ENCODE data around the gene LINGO3.

The LINGO3 gene

GRCh38 chr19:2328401-2329148 lies 20.6 kb upstream of the LINGO3 start, which contains the start of the genes LSM7 and SPPL2B:
TSS of gene LSM7 (minus strand) at chr19:2328586. CDS start at chr19:2328566, 20 bp downstream.
TSS of gene SPPL2B (plus strand) at chr19:2328684. CDS start at chr19:2328710, 26 bp downstream.
- DNase-seq (ENCODE audit: extremely low spot score, insufficient read length, low read depth): peak; percentile 99
- FAIRE-seq: peak; percentile 91

DNA sequence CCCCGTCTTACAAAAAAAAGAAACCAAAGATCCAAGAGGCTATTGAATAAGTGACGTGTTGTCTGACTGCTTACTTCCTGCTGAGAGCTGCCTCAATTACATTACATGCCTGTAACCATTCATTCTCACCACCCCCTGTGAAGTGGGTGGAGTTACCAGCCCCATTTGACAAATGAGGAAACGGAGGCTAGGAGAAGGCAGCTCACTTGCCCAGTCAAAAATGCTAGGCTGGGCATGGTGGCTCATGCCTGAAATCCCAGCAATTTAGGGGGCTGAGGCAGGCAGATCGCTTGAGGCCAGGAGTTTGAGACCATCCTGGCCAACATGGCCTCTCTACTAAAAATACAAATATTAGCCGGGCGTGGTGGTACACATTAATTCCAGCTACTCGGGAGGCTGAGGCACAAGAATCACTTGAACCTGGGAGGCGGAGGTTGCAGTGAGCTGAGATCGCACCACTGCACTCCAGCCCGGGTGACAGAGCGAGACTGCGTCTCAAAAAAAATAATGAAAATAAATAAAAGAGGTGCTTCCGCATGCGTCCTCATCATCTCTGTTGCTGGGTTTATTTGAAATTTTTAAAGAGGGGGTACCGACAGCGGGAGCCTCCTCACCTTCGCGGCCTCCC lies 19.9 kb upstream of the LINGO3 start:
- peak; percentile 54 for DNase-seq (ENCODE audit: extremely low spot score, insufficient read length, low read depth)

GRCh38 chr19:2326699-2327360 lies 18.9 kb upstream of the LINGO3 start:
- no peak for FAIRE-seq
- no peak for DNase-seq (ENCODE audit: extremely low spot score, insufficient read length, low read depth)

More for the DNA sequence above, 19.9 kb upstream of the LINGO3 start:
- peak; percentile 94 for FAIRE-seq

DNA sequence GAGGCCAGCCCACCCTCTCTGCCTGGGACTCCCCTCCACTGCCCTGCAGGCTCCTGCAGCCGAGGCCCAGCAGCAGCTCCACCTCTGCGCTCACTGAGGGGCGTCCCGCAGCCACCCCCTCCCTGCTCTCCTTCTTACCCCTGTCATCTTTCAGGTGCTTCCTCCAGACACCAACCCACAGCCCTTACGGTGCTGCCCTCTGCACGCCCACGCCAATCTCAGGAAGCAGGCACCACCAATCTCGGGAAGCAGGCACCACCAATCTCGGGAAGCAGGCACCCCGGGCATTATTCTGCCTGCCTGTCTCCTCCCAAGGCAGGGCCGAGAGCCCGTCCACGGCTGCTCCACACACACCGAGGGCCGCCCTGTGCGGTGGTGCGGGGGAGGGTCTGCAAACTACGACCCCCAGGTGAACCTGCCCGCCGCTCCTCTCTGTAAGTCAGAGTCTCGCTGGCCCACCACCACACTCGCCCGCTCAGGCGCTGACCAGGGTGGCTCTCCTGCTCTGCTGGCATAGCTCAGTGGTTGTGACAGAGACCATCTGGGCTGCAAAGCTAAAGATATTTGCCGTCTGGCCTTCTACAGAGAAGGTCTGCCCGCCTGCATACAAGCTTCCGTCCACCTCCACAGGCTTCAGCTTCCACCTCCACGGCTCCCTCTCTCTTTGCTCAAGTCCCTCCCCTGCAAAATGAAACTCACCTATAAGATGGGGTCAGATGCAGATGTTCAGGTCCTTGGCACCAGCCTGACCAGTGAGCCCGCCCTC lies 17.5 kb upstream of the LINGO3 start:
- DNase-seq (ENCODE audit: extremely low spot score, insufficient read length, low read depth) (no peak), FAIRE-seq (no peak)

- no peak for FAIRE-seq
Measured at GRCh38 chr19:2324220-2324948, 16.4 kb upstream of the LINGO3 start.

GRCh38 chr19:2323707-2324106 lies 15.8 kb upstream of the LINGO3 start:
- DNase-seq (ENCODE audit: extremely low spot score, insufficient read length, low read depth): no peak
- FAIRE-seq: no peak

More at GRCh38 chr19:2324220-2324948, 16.4 kb upstream of the LINGO3 start:
- no peak for DNase-seq (ENCODE audit: extremely low spot score, insufficient read length, low read depth)

GRCh38 chr19:2321565-2322283 lies 13.8 kb upstream of the LINGO3 start:
- no peak for FAIRE-seq
- DNase-seq (ENCODE audit: extremely low spot score, insufficient read length, low read depth): no peak

GRCh38 chr19:2320939-2321338 lies 13.0 kb upstream of the LINGO3 start:
- FAIRE-seq (no peak), DNase-seq (ENCODE audit: extremely low spot score, insufficient read length, low read depth) (no peak)

- DNase-seq (ENCODE audit: extremely low spot score, insufficient read length, low read depth) (no peak), FAIRE-seq (no peak)
Measured at GRCh38 chr19:2320049-2320448, 12.1 kb upstream of the LINGO3 start.

DNA sequence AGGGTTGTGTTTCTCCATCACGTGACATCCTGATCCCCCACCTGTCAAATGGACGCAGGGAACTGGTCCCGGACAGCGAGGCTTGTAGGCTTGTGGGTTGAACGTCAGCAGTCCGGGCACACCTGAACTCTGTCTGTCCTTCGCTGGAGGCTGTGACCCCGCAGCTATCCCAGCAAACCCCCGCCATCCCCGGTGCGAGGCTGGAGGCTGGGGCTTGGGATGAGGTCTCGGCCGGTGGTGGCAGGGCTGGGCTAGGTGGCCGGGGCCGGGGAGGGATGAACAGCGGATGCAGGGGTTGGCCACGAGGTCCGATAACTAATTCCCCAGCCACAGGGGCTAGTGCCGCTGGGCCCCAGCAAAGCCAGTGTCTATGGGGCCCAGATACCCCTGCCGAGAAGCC lies 11.6 kb upstream of the LINGO3 start:
- FAIRE-seq: no peak

GRCh38 chr19:2318923-2319322 lies 11.0 kb upstream of the LINGO3 start:
- DNase-seq (ENCODE audit: extremely low spot score, insufficient read length, low read depth) (no peak), FAIRE-seq (no peak)

More for the DNA sequence above, 11.6 kb upstream of the LINGO3 start:
- DNase-seq (ENCODE audit: extremely low spot score, insufficient read length, low read depth): no peak

GRCh38 chr19:2317756-2318155 lies 9.8 kb upstream of the LINGO3 start:
- DNase-seq (ENCODE audit: extremely low spot score, insufficient read length, low read depth): no peak
- FAIRE-seq: no peak

GRCh38 chr19:2317300-2317699 lies 9.3 kb upstream of the LINGO3 start:
- DNase-seq (ENCODE audit: extremely low spot score, insufficient read length, low read depth): no peak
- no peak for FAIRE-seq

- peak; percentile 89 for FAIRE-seq
- peak; percentile 52 for DNase-seq (ENCODE audit: extremely low spot score, insufficient read length, low read depth)
Measured at GRCh38 chr19:2315818-2316353, 7.9 kb upstream of the LINGO3 start.

- FAIRE-seq (no peak), DNase-seq (ENCODE audit: extremely low spot score, insufficient read length, low read depth) (no peak)
Measured at GRCh38 chr19:2315121-2315817, 7.3 kb upstream of the LINGO3 start.

DNA sequence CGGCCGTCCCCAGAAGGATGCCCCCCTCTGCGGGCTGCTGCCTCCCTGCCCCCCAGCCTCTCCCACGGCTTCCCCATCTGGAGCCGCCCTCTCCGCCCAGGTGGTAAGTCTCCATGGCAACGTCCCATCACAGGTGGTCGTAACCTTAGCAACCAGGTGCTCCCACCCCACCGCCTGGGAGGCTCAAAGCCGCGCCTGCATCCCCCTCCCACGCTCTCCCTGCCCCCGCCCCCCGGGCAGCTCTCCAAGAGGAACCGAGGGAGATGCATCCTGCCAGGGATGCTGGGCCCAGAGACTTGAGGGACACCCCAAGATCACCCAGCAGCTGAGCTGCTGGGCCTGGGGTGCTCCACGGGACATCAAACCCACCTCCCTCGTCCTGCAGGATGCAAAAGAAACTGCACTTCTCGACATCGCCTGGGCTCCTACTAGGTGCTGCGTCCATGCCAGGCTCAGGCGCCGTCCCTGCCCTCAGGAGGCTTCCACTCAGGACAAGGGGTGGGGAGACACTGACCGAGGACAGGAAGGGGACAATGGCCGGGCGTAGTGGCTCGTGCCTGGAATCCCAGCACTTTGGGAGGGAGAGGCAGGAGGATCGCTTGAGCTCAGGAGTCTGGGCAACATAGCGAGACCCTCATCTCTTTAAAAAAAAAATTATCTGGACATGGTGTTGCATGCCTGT lies 5.0 kb upstream of the LINGO3 start:
- DNase-seq (ENCODE audit: extremely low spot score, insufficient read length, low read depth): no peak
- no peak for FAIRE-seq

DNA sequence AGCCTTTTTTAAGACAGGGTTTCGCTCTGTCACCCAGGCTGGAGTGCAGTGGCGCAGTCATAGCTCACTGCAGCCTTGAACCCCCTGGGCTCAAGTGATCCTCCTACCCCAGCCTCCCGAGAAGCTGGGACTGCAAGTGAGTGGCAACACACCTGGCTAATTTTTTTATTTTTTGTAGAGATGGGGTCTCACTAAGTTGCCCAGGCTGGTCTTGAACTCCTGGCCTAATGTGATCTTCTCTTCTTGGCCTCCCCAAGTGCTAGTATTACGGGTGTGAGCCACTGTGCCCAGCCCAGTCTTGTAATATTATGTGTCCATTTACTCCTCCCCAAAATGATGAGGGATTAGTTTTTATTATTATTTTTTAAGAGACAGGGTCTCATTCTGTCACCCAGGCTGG lies 3.1 kb upstream of the LINGO3 start:
- FAIRE-seq: no peak

More for the DNA sequence above, 3.1 kb upstream of the LINGO3 start:
- no peak for DNase-seq (ENCODE audit: extremely low spot score, insufficient read length, low read depth)
